Testis (tissue), 2 donors: ENCODE results near the gene MYO1H.

Source experiments
- POLR2A ChIP-seq: fragments of 450-650 bp; IDR thresholded peaks from one replicate; pipeline ENCODE4 v1.6.1; 2017; ENCODE audit warnings: antibody characterized with exemption, mild to moderate bottlenecking, moderate library complexity
- TF ChIP-seq, protein P1 (sequence below), 3 experiments: fragments of 450-650 bp in 2 of 3; fragments of 200-600 bp in 1 of 3; sonication (generic) in 1 of 3; IDR thresholded peaks; one replicate each; pipeline ENCODE4 v1.5.1; 2016 to 2019; ENCODE audit warnings: antibody characterized with exemption in 3 of 3, mild to moderate bottlenecking in 2 of 3, moderate library complexity in 1 of 3

- TF ChIP-seq, protein P1, sequence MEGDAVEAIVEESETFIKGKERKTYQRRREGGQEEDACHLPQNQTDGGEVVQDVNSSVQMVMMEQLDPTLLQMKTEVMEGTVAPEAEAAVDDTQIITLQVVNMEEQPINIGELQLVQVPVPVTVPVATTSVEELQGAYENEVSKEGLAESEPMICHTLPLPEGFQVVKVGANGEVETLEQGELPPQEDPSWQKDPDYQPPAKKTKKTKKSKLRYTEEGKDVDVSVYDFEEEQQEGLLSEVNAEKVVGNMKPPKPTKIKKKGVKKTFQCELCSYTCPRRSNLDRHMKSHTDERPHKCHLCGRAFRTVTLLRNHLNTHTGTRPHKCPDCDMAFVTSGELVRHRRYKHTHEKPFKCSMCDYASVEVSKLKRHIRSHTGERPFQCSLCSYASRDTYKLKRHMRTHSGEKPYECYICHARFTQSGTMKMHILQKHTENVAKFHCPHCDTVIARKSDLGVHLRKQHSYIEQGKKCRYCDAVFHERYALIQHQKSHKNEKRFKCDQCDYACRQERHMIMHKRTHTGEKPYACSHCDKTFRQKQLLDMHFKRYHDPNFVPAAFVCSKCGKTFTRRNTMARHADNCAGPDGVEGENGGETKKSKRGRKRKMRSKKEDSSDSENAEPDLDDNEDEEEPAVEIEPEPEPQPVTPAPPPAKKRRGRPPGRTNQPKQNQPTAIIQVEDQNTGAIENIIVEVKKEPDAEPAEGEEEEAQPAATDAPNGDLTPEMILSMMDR (IDR thresholded peaks at IDR 0.05), result no peak
- TF ChIP-seq POLR2A, result no peak
Observed at GRCh38 chr12:109352184-109352583, 4.5 kb downstream of the MYO1H start.
